Epithelial cell of esophagus (primary cell): ENCODE results near the gene KRT4.

Experiments
- DNase-seq: peaks from one replicate; pipeline ENCODE4 v3.0.0; 2010; ENCODE audit warnings: low read depth
- H3K4me3 ChIP-seq: 2 replicates; pipeline ENCODE4 v1.5.1; 2011; ENCODE audit warnings: mild to moderate bottlenecking, low read length, control low read depth
- TF ChIP-seq, protein P1 (sequence below): IDR thresholded peaks from 2 replicates; pipeline ENCODE4 v1.5.1; 2011; ENCODE audit warnings: low read depth, mild to moderate bottlenecking, low read length, control low read depth, inconsistent platforms; ENCODE audit not compliant: insufficient read depth; ENCODE audit errors: missing control alignments

KRT4 gene

GRCh38 chr12:52790427-52791270 lies 23.3 kb downstream of the KRT4 start:
- TF ChIP-seq, protein P1, sequence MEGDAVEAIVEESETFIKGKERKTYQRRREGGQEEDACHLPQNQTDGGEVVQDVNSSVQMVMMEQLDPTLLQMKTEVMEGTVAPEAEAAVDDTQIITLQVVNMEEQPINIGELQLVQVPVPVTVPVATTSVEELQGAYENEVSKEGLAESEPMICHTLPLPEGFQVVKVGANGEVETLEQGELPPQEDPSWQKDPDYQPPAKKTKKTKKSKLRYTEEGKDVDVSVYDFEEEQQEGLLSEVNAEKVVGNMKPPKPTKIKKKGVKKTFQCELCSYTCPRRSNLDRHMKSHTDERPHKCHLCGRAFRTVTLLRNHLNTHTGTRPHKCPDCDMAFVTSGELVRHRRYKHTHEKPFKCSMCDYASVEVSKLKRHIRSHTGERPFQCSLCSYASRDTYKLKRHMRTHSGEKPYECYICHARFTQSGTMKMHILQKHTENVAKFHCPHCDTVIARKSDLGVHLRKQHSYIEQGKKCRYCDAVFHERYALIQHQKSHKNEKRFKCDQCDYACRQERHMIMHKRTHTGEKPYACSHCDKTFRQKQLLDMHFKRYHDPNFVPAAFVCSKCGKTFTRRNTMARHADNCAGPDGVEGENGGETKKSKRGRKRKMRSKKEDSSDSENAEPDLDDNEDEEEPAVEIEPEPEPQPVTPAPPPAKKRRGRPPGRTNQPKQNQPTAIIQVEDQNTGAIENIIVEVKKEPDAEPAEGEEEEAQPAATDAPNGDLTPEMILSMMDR = no peak
- no peak for DNase-seq
- H3K4me3 ChIP-seq = no peak overlapping the region

- TF ChIP-seq, protein P1 = no peak
- DNase-seq = no peak
- H3K4me3 ChIP-seq = no peak overlapping the region
Observed at GRCh38 chr12:52789637-52790426, 24.1 kb downstream of the KRT4 start.

GRCh38 chr12:52788876-52789636 lies 24.9 kb downstream of the KRT4 start:
- DNase-seq = no peak
- H3K4me3 ChIP-seq = no peak overlapping the region
- TF ChIP-seq, protein P1 = no peak

- TF ChIP-seq, protein P1 = no peak
- no peak overlapping the region for H3K4me3 ChIP-seq
- DNase-seq = no peak
Observed at GRCh38 chr12:52788192-52788875, 25.6 kb downstream of the KRT4 start.

DNA sequence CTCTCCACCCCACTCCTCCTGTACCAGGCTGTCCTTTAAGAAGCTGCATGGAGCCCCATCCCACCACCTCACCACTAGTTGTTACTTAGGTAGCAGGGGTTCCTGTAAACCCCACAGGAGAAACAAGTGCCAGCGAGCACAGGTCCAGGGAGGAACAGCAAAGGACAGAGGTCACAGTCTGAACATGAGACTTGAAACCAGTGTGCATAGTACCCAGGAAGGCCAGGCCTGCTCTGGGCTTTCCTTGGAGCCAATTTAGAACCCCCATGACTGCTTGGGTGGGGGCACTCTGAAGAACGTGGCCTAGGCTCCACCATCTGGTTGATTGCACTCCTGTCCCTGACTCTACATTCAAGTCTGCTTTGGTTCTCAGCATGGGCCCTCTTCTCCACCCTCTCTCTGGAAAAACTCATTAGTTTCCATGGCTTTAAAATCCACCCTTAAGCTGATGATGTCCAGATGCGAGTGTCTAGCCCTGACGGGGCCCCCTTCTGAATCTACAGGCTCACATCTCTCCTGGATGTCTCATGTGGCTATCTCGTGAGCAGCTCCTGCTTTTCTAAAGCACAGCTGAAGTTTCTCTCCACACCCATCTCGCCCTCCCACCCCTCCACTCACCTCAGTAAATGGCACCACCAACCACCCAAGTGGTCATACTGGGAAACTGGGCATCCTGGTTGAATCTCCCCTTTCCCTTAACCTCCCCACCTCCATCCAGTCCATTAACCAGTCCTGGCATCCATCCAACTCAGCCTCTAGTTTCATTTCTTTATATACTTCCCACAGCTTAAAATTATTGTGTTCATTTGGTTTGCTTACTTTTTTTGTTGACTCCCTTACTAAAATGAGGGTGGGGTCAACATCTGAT lies 26.4 kb downstream of the KRT4 start:
- no peak for DNase-seq
- no peak overlapping the region for H3K4me3 ChIP-seq
- TF ChIP-seq, protein P1 = no peak
